GM21447 (cell line): ENCODE results near the gene PRR16.

ENCODE experiments used
- ATAC-seq: cut with Tn5 transposase; IDR thresholded peaks from one replicate; pipeline ENCODE4 v1.9.1; 2021; ENCODE audit not compliant: unreplicated experiment

The PRR16 gene

GRCh38 chr5:120706877-120707276, 242.8 kb downstream of the PRR16 start:
- no peak for ATAC-seq

GRCh38 chr5:120717381-120717780, 253.3 kb downstream of the PRR16 start:
- no peak for ATAC-seq

DNA sequence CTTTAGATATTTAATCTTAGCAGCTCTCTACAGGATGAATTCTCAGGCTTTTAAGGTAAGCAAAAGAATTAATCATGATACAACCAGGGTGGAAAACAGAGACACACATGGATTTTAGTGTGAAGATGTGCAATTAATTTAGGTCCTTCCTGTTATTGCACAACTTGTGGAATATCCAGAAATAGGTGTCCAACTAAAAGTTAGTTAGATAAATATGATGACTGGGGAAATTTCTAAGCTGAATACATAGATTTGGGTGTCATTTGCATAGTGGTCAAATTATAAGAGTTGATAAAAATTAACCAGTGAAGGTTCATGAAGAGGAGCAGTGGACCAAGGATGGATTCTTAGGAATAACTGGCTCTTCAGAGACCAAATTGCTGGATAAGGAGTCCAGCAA, 266.1 kb downstream of the PRR16 start:
- no peak for ATAC-seq

- no peak for ATAC-seq
These were observed 269.9 kb downstream of the PRR16 start for GRCh38 chr5:120734033-120734432.

DNA sequence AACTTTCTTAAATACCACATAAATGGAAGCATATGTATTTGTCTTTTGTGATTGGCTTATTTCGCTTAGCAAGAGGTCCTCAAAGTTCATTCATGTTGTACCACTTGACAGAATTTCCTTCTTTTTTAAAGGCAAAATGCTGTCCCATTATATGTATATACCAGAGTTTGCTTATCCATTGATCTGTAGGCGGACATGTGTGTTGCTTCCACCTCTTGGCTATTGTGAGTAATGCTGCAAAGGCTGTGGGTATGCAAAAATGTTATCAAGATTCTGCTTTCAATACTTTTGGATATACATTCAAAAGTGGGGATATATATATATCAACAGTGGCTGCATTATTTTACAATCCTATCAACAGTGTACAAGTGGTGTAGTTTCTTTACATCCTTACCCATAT, 271.0 kb downstream of the PRR16 start:
- ATAC-seq = no peak
